GM18867 (cell line): ENCODE results near the gene LYZL2.
"Not testable (repeated sequence)": the region's sequence is repeated elsewhere in the genome, so short reads cannot be mapped to it uniquely, and the experiment has no call there.

Experiments used
- ATAC-seq: cut with Tn5 transposase; IDR thresholded peaks from one replicate; pipeline ENCODE4 v1.9.1; 2021; ENCODE audit warnings: mild to moderate bottlenecking, moderate library complexity; ENCODE audit not compliant: unreplicated experiment

The LYZL2 gene

DNA sequence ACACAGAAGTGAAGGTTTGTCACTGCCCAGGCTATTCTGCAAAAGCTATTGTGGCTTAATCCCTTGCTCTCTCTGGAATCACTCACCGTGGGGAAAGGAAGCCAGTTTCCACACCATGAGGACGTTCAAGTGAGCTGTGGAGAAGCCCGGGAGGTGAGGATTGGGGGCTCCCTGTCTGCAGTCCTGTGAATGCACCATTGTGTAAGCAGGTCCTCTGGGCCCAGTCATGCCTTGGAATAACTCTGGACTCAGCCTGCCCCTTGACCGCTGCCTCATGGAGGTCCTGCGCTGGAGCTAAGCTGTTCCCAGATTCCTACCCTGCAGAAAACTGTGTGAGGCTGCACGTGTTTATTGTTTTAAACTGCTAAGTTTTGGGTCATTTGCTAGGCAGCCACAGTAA, 33.5 kb downstream of the LYZL2 start:
- ATAC-seq, result no peak

DNA sequence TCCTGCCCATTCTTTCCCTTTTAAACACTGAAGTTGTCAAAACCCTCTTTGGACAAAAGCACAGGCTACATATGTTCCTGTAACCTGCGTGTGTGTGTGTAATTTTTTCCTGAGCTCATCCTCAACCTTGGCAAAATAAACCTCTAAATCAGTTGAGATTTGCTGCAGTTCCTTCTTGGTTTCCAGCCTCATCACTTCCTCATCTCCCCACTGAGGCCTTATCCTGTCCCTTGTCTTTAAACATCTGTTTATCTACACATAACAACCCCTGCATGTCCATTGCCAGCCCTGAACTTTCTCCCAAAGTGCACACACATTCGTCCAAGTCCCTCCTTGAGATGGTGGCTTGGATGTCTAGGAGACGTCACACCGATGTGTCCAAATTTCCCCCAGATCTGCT, 35.5 kb downstream of the LYZL2 start:
- no peak for ATAC-seq

DNA sequence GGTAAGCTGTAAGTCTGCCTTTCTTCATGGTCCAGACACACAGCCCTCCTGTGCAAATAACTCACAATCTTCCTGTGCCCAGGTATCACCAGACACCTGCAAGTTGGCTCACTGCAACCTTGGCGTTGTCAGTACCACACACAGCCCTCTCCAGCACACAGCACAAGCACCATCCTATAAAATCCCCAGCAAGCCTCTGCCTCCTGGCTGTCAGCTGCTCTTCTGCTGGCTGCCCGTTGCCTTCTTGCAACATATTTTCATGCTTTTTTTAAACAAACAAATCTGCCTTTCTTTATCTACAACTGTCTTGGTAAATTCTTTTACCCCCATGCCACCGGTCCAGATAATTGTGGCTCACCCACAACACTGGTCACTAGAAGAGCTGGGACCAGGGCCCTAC, 36.8 kb downstream of the LYZL2 start:
- not testable (repeated sequence) for ATAC-seq

DNA sequence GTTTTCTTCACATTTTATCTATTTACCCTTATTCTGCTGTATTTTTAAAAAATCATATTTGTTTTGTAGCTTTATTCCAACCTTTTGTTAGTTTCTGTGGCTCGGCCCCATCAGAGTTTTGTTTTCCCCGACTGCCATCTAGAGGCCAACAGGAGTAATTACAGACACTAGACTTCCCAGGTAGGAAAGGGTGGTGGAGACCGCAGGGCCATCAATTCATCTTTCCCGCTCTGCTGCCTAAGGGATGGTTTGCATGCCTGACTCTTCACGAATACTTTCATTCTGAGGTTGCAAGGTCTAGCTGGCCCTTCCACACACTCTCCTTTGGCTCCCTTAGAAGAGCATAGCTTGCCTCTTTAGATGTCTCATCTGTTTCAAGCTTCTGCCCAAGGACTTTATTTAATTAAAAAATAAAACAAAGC, 38.3 kb downstream of the LYZL2 start:
- ATAC-seq, result no peak

DNA sequence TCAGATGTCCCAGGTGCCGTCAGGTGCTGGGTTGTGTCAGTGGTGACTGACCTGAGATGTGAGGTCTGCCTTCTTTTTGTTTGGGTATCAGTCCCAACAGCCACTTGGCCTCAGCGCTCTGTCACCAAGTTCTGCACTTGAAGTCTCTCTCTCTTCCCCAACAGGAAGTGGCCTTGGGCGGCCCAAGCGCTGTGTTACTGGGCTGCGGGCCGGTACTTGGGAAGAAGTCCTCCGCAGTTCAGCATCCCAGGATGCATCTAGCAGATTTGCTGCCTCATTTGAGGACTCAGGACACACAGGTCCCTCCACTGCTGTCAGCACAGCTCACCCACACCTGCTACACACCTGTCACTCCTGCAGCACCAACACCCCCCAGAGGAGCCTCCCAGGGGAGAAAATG, 40.1 kb downstream of the LYZL2 start:
- no peak for ATAC-seq

DNA sequence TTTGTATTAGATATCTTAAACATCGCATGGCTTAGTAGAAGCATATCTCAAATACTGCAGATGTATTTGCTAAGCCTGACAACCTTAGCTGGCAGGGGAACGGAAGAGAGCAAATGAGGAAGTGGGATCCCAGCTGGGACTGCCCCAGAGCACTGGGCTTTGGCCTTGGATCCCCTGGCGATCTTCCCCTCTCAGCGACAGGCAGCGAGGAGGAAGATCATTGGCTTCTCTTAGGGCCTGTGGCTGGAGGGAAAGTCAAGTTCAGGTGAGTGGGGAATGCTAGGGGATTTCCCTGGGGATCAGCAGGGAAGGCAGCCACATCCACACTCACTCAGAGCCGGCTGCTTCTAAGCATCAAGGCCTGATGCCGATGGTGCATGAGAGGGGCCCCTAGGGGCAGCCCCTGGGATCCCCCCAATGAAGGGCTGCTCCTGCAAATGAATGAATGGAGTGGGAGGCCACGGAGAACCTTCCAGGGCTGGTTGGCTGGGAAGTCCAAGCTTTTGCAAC, 42.0 kb downstream of the LYZL2 start:
- peak; percentile 73 for ATAC-seq

DNA sequence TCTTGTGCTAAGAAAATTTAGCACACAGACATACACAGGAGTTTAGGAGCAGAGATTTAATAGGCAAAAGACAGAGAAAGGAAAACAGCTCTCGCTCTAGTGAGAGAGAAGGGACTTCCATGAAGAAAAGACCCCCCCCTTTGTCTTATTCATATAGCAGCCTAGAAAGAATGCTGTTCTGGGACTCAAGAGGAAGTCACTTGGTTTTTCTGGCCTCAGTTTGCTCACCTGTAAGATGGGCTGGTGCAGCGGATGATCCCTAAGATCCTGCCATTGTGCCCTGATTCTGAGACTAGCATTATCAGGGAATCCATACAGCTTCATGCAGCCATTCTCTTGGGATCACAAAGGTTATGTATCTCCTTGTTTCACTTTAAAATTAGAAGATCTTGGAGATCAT, 42.7 kb downstream of the LYZL2 start:
- ATAC-seq, result no peak

DNA sequence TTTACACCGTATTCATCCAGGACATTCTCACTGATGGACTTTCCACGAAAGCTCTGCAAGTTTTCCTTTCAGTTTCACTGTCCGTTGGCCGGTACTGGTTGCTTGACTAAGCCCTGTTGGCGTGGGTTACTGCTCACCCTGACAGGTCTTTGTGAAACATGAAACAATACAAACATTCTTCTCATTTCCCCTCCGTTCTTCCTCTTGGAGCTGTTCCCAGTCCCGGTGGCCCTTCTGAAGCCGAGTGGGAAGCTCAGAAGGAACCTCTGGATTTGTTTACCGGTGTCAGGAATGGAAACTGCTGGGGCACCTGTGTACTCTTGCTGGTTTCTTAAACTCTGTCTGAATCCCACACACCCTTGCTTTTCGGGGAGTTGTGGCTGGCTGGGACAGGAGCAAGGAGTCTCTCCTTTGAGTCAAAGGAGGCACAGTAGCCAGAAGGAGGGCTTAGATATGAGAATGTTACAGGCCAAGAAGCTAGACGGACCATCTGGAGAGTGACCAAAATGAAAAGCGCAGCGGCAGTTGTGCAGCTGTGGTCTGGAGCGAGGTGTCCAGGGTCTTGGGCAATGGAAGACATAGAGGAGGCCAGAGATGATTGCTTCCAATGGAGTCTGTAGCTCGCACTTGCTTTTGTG, 45.7 kb downstream of the LYZL2 start:
- ATAC-seq, result peak; percentile 73

DNA sequence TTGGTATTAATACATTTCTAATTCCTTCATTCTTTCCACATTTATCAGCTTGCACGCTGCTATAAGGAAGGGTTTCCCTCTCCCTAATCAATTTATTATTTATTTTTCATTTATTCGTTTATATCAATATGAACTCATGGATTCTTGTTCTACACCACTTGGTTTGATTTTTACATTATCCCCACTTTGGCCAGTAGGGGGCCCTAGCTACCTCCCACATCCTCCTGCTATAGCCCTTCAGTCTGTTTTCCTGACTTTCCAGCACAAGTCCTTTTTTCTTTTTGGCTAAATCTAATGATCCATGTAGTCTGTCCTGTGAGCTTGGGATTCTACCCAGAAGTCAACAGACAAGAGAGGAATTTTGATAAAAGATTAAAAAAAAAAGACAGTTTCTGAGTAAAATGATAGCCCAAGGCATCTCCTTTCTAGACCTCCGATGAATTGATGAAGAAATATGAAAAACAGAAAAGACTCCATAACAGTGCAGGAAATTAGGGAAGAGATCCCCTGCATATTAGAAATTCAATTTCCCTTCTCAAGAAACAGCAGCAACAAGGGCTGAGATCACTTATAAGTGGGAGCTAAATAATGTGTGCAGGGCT, 47.7 kb downstream of the LYZL2 start:
- ATAC-seq, result no peak

DNA sequence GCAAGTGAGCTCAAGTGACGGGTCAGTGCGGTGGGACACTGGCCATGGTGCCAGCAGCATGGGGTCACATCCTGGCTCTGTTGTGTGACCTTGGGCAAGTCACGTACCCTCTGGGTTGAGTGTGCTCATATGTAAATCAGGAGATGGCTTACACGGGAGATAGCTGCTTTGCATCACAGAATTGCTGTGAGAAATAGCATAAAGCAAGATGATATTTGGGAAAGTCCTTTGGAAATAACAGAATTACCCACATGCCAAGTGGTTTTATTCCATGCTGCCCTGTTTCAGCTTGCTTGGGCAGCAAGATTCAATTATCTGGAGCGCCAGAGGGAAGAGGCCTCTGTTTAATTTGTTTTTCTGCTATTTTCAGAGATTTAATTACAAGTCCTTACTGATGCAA, 48.9 kb downstream of the LYZL2 start:
- no peak for ATAC-seq

DNA sequence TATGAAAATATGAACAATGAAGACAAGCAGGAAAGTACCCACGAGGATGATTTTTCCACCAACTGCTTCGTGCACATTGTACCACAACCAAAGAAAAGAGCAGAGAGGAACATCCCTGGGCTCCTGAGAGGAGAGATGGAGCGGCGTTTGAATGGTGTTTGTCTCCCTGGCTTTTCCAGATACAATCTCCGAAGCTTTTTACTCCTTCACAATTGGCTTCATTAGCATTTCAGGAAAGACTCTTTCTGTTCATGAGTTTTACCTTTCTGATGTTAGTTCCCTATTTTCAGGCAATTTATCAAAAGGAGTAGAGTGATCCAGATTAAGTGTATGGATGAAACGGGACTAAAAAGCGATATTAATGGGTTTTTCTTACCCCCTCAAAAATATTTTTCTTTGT, 49.3 kb downstream of the LYZL2 start:
- no peak for ATAC-seq

DNA sequence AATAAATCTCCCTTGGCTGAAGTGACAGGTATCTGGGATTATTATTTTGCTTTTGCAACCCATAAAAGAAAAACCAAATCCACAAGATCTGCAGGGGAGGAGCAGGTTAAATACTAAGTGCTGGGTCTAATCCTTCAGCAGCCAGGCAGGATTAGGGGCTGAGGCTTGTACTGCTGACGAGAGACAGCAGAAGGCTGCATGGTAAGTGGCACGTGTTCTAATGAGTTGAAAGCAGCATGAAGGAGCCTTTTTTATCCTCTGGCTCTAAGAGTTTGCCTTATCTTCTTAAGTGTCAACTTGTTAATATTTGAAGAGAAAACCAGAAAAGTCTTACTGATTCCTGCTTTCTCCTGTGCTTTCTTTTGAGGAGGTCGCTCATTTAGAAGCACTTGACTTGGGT, 50.0 kb downstream of the LYZL2 start:
- no peak for ATAC-seq

DNA sequence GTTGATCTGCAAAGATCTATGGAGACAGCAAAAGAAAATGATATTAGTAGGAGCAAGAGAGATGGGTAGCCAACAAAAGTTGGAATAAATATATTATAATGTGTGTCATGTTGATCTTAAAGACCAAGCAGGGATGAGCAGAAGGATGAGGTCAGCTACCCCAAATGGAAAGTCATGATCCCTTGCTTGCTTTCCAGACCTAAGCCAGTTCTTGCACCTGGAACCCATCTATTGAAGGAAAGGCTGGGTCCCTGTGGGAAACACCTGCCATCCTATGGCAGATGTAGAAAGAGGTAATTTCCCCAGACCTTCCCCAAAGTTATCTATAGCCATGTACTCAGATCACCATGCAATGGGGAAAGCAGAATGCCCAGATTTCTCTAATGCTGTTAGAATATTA, 52.5 kb downstream of the LYZL2 start:
- ATAC-seq, result no peak

DNA sequence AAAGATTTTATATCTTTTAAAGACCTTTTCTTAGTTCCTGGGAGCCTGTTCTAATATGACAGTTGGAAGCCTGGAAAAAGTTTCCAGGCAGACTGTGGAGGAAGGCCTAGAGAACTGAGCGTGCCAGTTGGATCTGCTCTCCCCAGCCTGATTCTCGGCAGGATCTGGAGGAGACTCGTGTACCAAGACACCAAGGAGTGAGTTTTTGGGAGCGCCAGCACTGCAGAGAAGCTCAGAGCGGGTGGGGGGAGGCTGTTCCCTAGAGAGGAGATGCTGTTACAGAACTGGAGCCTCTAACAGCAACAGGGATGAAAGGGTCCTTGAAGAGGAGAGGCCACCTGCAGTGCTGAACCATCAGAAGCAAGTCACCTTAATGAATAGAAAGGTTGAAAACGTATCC, 52.9 kb downstream of the LYZL2 start:
- no peak for ATAC-seq

DNA sequence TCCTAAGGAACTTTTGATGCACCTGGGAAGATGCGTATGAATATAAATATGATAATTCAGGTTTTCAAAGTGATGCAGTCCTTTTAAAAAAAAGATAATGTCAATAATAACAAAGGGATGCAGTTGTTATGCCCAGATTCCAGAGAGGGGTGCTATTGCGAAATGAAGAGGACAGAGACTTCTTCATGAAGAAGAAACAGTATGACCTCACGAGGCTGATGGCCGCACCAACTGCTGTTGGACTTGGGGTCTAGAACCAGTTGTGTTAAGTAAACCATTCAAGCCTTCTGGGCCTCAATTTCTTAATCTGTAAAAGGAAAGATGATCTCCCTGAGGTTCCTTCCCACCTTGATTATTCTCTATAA, 55.1 kb downstream of the LYZL2 start:
- ATAC-seq, result no peak

DNA sequence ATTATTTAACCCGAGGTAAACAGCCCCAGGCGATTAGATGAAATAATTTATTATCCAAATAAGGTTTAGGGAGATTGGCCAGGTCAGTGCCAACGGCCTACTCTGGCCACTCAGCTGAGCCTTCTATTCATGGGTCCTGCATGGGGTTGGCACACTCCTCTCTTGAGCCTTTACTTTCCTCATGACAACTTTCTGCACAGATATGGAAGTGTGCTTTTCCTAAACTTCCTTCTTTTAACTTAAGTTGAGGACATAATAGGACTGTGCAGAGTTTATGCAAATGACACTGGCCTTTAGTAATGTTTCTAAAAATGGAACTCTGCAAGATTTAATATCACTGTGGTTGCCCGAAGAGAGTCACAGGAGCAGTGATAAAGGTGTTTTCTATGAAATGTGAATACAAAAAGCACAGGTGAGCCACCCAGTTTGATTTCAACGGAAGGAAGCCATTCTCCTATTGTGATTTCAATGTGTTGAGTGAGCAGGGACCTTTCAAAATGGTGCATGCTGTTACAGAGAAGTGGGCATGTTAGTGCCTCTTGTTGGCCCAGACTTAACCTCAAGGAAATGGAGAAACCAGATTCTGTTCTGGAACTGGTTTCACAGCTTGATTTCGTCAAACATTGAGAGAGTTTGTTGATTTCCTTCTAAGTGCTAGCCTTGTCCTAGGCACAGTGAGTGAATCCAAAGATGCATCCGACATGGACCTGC, 55.7 kb downstream of the LYZL2 start:
- ATAC-seq, result no peak

DNA sequence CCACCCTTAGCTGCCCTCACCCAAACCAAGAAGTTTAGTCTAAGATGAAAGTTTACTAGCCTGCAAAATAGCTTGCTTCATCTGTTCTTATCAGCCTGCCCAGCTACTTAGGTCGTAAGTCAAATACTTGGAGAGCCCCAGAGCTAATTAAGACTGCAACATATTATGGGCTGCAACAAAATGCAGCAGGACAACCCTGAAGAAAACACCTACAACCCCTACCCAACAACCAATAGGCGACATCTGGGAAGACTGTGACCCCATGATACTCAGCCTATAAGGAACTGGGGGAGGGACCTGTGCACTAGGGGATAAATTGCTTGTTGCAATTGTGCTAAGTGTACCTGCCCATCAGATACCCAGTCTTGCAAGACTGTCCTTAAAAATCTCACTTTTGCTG, 64.1 kb downstream of the LYZL2 start:
- no peak for ATAC-seq

DNA sequence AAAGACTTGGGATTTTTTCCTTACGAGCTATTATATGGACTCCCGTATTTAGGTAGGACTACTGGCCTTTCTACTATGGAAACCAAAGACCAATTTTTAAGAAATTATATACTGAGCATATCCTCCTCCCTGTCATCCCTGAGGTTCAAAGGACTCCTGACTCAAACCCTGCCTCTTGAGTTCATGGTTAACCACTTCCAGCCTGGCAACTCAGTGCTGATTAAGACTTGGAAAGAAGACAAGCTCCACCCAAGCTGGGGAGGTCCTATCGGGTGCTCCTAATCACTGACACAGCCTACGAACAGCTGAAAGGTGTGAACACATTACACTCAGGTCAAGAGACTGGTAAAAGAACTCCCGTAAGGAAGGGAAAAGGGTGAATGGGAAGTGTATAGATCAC, 66.8 kb downstream of the LYZL2 start:
- no peak for ATAC-seq
